IMR-90 (cell line): ENCODE results near the gene BCL7A. TPM values are rescaled to one million over a fixed set of nuclear protein-coding genes. Genes with fewer than 3 reads are reported as not detected.

Experiments
- ATAC-seq: fragments of 200-7000 bp; cut with Tn5 transposase; 2 replicates; pipeline ENCODE4 v1.9.1; 2020; ENCODE audit warnings: low read depth, mild to moderate bottlenecking, moderate library complexity
- BruUV-seq: library from RNA; stranded (reverse); fragments of 400-500 nt; replicated peaks from 2 replicates; lab custom pipeline; 2021; lab: Mats Ljungman, UMichigan
- CTCF ChIA-PET: fragments of 300-600 bp; formaldehyde crosslinking; extraction: SDS; loops from one replicate; lab custom pipeline; 2021; ENCODE audit warnings: antibody characterized with exemption; lab: Yijun Ruan, JAX
- POLR2A ChIA-PET: fragments of 300-600 bp; sonication (Branson Sonifier 250); formaldehyde crosslinking; loops from one replicate; lab custom pipeline; 2022; ENCODE audit warnings: antibody characterized with exemption; ENCODE audit not compliant: unreplicated experiment; lab: Charles Lee
- DNase-seq: peaks from one replicate; pipeline ENCODE4 v3.0.0; 2013
- H2AFZ ChIP-seq: replicated peaks from 2 replicates; pipeline ENCODE3; 2013; ENCODE audit warnings: low read length, mild to moderate bottlenecking; ENCODE audit not compliant: poor library complexity
- H2AK5ac ChIP-seq: 2 replicates; pipeline ENCODE4 v1.6.1; 2013; ENCODE audit warnings: low read depth, low read length, inconsistent platforms
- H2AK9ac ChIP-seq: replicated peaks from 2 replicates; pipeline ENCODE3; 2013; ENCODE audit warnings: mild to moderate bottlenecking, low read depth, low read length, moderate library complexity; ENCODE audit not compliant: poor library complexity
- H2BK120ac ChIP-seq: 2 replicates; pipeline ENCODE4 v1.6.1; 2013; ENCODE audit warnings: low read depth, low read length, inconsistent platforms
- H2BK15ac ChIP-seq: 3 replicates; pipeline ENCODE4 v1.6.1; 2013; ENCODE audit warnings: low read depth, low read length, inconsistent platforms
- H2BK20ac ChIP-seq: 2 replicates; pipeline ENCODE4 v1.6.1; 2013; ENCODE audit warnings: low read depth, mild to moderate bottlenecking, inconsistent platforms, low read length, moderate library complexity
- H2BK5ac ChIP-seq: 2 replicates; pipeline ENCODE4 v1.6.1; 2013; ENCODE audit warnings: mild to moderate bottlenecking, low read depth, low read length, inconsistent platforms; ENCODE audit not compliant: poor library complexity, severe bottlenecking
- H3K14ac ChIP-seq: replicated peaks from 2 replicates; pipeline ENCODE4 v1.6.1; 2013; ENCODE audit warnings: low read depth, low read length, inconsistent platforms
- H3K18ac ChIP-seq: 2 replicates; pipeline ENCODE4 v1.6.1; 2013; ENCODE audit warnings: low read depth, low read length, control low read depth
- H3K23ac ChIP-seq: 2 replicates; pipeline ENCODE4 v1.6.1; 2013; ENCODE audit warnings: low read depth, low read length, inconsistent platforms
- H3K27ac ChIP-seq: 2 replicates; pipeline ENCODE4 v1.5.1; 2013; ENCODE audit warnings: mild to moderate bottlenecking, control low read depth, low read length; ENCODE audit not compliant: insufficient read depth
- H3K27me3 ChIP-seq: 2 replicates; pipeline ENCODE4 v1.6.1; 2013; ENCODE audit warnings: low read length; ENCODE audit not compliant: control insufficient read depth, insufficient read depth
- H3K36me3 ChIP-seq: 2 replicates; pipeline ENCODE4 v1.6.1; 2013; ENCODE audit warnings: low read length, mixed read lengths; ENCODE audit not compliant: control insufficient read depth, insufficient read depth
- H3K4ac ChIP-seq: 2 replicates; pipeline ENCODE4 v1.6.1; 2013; ENCODE audit warnings: low read depth, low read length, inconsistent platforms
- H3K4me1 ChIP-seq: 2 replicates; pipeline ENCODE4 v1.6.1; 2013; ENCODE audit warnings: low read length, mixed read lengths; ENCODE audit not compliant: control insufficient read depth, insufficient read depth
- H3K4me2 ChIP-seq: 2 replicates; pipeline ENCODE4 v1.6.1; 2013; ENCODE audit warnings: low read depth, mild to moderate bottlenecking, control low read depth, low read length, moderate library complexity
- H3K4me3 ChIP-seq: 2 replicates; pipeline ENCODE4 v1.5.1; 2013; ENCODE audit warnings: low read depth, mild to moderate bottlenecking, control low read depth, low read length, moderate library complexity; ENCODE audit not compliant: insufficient read depth
- H3K56ac ChIP-seq: 2 replicates; pipeline ENCODE4 v1.6.1; 2013; ENCODE audit warnings: low read length, inconsistent platforms; ENCODE audit not compliant: insufficient read depth; ENCODE audit errors: extremely low read depth
- H3K79me1 ChIP-seq, 2 experiments: 2 replicates each; pipeline ENCODE4 v1.6.1; 2013; ENCODE audit warnings: low read length in 2 of 2, inconsistent platforms in 1 of 2, low read depth in 1 of 2
- H3K9ac ChIP-seq: 2 replicates; pipeline ENCODE4 v1.6.1; 2013; ENCODE audit warnings: low read depth, low read length, control low read depth
- H3K9me1 ChIP-seq: 2 replicates; pipeline ENCODE4 v1.6.1; 2013; ENCODE audit warnings: low read length, inconsistent platforms; ENCODE audit not compliant: insufficient read depth
- H3K9me3 ChIP-seq: 2 replicates; pipeline ENCODE4 v1.6.1; 2013; ENCODE audit warnings: low read length; ENCODE audit not compliant: control insufficient read depth, insufficient read depth
- H4K20me1 ChIP-seq: 2 replicates; pipeline ENCODE4 v1.6.1; 2013; ENCODE audit warnings: low read length, inconsistent platforms; ENCODE audit not compliant: insufficient read depth
- H4K5ac ChIP-seq: 2 replicates; pipeline ENCODE4 v1.6.1; 2013; ENCODE audit warnings: mild to moderate bottlenecking, low read depth, low read length, control low read depth
- H4K8ac ChIP-seq, 2 experiments: 2 replicates each; pipeline ENCODE4 v1.6.1; 2013; ENCODE audit warnings: low read depth in 2 of 2, low read length in 2 of 2, control low read depth in 1 of 2, inconsistent platforms in 1 of 2
- H4K91ac ChIP-seq: 2 replicates; pipeline ENCODE4 v1.6.1; 2013; ENCODE audit warnings: low read depth, low read length, inconsistent platforms; ENCODE audit not compliant: insufficient read depth
- BHLHE40 ChIP-seq: fragments of 150-350 bp; IDR thresholded peaks from 2 replicates; pipeline ENCODE4 v1.6.1; 2016; ENCODE audit warnings: mild to moderate bottlenecking, low read depth, low read length
- CEBPB ChIP-seq: IDR thresholded peaks from 2 replicates; pipeline ENCODE4 v1.6.1; 2012; ENCODE audit warnings: low read depth, low read length, improper control_type of control experiment
- CHD1 ChIP-seq: IDR thresholded peaks from 2 replicates; pipeline ENCODE4 v1.6.1; 2012; ENCODE audit warnings: low read depth, low read length, improper control_type of control experiment
- CTCF ChIP-seq: conservative IDR thresholded peaks from 2 replicates; pipeline ENCODE4 v1.5.1; 2012; ENCODE audit warnings: mild to moderate bottlenecking, low read depth, low read length, improper control_type of control experiment
- ELK1 ChIP-seq: fragments of 150-350 bp; IDR thresholded peaks from 2 replicates; pipeline ENCODE4 v1.6.1; 2016; ENCODE audit warnings: low read depth, mild to moderate bottlenecking, low read length, moderate library complexity, borderline replicate concordance
- FOS ChIP-seq: fragments of 150-350 bp; IDR thresholded peaks from 2 replicates; pipeline ENCODE4 v1.6.1; 2016; ENCODE audit warnings: low read depth, low read length
- MAFK ChIP-seq: IDR thresholded peaks from 2 replicates; pipeline ENCODE4 v1.6.1; 2012; ENCODE audit warnings: low read depth, low read length, improper control_type of control experiment
- MAZ ChIP-seq: IDR thresholded peaks from 2 replicates; pipeline ENCODE4 v1.6.1; 2012; ENCODE audit warnings: low read depth, mild to moderate bottlenecking, low read length, improper control_type of control experiment, moderate library complexity, borderline replicate concordance
- MXI1 ChIP-seq: IDR thresholded peaks from 2 replicates; pipeline ENCODE4 v1.6.1; 2012; ENCODE audit warnings: low read depth, mild to moderate bottlenecking, low read length, moderate library complexity, borderline replicate concordance
- NFE2L2 ChIP-seq: fragments of 150-350 bp; IDR thresholded peaks from 2 replicates; pipeline ENCODE4 v1.6.1; 2016; ENCODE audit warnings: low read depth, mild to moderate bottlenecking, low read length
- POLR2A ChIP-seq: IDR thresholded peaks from 2 replicates; pipeline ENCODE4 v1.6.1; 2012; ENCODE audit warnings: mild to moderate bottlenecking, low read depth, low read length
- RAD21 ChIP-seq: IDR thresholded peaks from 2 replicates; pipeline ENCODE4 v1.6.1; 2012; ENCODE audit warnings: low read length, improper control_type of control experiment
- RCOR1 ChIP-seq: IDR thresholded peaks from 2 replicates; pipeline ENCODE4 v1.6.1; 2012; ENCODE audit warnings: mild to moderate bottlenecking, low read length, improper control_type of control experiment; ENCODE audit not compliant: insufficient replicate concordance
- RFX5 ChIP-seq: IDR thresholded peaks from 2 replicates; pipeline ENCODE4 v1.8.0; 2012; ENCODE audit warnings: low read depth, mild to moderate bottlenecking, low read length, moderate library complexity
- SMC3 ChIP-seq: fragments of 150-350 bp; IDR thresholded peaks from 2 replicates; pipeline ENCODE4 v1.6.1; 2016; ENCODE audit warnings: low read depth, mild to moderate bottlenecking, antibody characterized with exemption, low read length, moderate library complexity
- USF2 ChIP-seq: fragments of 150-350 bp; IDR thresholded peaks from 2 replicates; pipeline ENCODE4 v1.6.1; 2017; ENCODE audit warnings: mild to moderate bottlenecking, antibody characterized with exemption, low read length, low read depth
- WGBS, 2 experiments: methylation state at CpG; one replicate each; pipeline versions ENCODE4 v1.1.5 to v1.1.7; 2013; ENCODE audit warnings: missing lambda C conversion rate in 2 of 2; ENCODE audit not compliant: insufficient read length in 1 of 2; ENCODE audit errors: extremely low coverage in 2 of 2; 5-methylcytosine and 5-hydroxymethylcytosine counted together
- dilution Hi-C: fragments of 300-500 bp; cut with HindIII; formaldehyde crosslinking; loops from one replicate; pipeline ENCODE4 v1.14.3; 2018; ENCODE audit warnings: low sequenced_read_pairs; ENCODE audit not compliant: unreplicated experiment
- in situ Hi-C: fragments of 300-500 bp; cut with MboI; formaldehyde crosslinking; loops from 3 replicates; pipeline ENCODE4 v1.14.3; 2019; ENCODE audit warnings: low sequenced_read_pairs, inconsistent platforms, mixed read lengths
- intact Hi-C: fragments of 100-400 bp; cut with micrococcal nuclease; formaldehyde crosslinking; loops from 2 replicates; pipeline ENCODE4 v1.10.0; 2022
- polyA plus RNA-seq, 3 experiments: library from polyadenylated mRNA; depleted of rRNA; stranded (reverse); fragments of >200 nt; gene quantifications; 2 replicates each; pipeline ENCODE4 v1.2.3, GENCODE V29; 2012; ENCODE audit warnings: low replicate concordance in 1 of 3
- total RNA-seq: library from RNA; depleted of rRNA; stranded (reverse); fragments of >200 nt; gene quantifications from 2 replicates; pipeline ENCODE4 v1.2.3, GENCODE V29; 2012

Gene BCL7A
- total and polyA plus RNA-seq, 2 of the 4 experiments (the other 2 are of a cell fraction), result 5.6 to 7.9 TPM

GRCh38 chr12:122028905-122029560 lies 7.3 kb downstream of the BCL7A start:
- Histone ChIP-seq H3K4me3 (no peak overlapping the region), H2BK15ac (no peak overlapping the region), H3K18ac (no peak overlapping the region), H3K79me1 (peaks cover 29 to 68% of the 10 kb centered on the region in 2 experiments), H3K27me3 (no peaks in the 10 kb centered on the region), H3K56ac (no peak overlapping the region), H2AFZ (no peak overlapping the region), H2AK9ac (no peak overlapping the region), H4K20me1 (peaks cover 17% of the 10 kb centered on the region), H3K14ac (no peak overlapping the region), H3K9me1 (peaks cover 3% of the 10 kb centered on the region), H4K8ac (no peak overlapping the region), H3K9ac (no peak overlapping the region), H4K91ac (no peak overlapping the region), H3K4me2 (no peak overlapping the region), H2BK120ac (no peak overlapping the region), H3K23ac (no peak overlapping the region), H3K36me3 (no peaks in the 10 kb centered on the region), H3K4me1 (peaks cover 4% of the 10 kb centered on the region), H2BK5ac (no peak overlapping the region), H3K9me3 (no peaks in the 10 kb centered on the region), H3K4ac (no peak overlapping the region), H4K5ac (no peak overlapping the region), H2AK5ac (no peak overlapping the region), H3K27ac (no peak overlapping the region), H2BK20ac (no peak overlapping the region)
- no peak for DNase-seq
- intact Hi-C loops (no loop called here), in situ Hi-C loops (no loop called here), dilution Hi-C loops (no loop called here)
- WGBS, 2 experiments, result 91% methylated on average over 18 of the region's 23 CpGs; no CpG with 5 or more reads in 1 of the 2 experiments
- ChIA-PET POLR2A (no interaction called here), CTCF (no interaction called here)
- BruUV-seq, result no TSS peak
- no peak for ATAC-seq
- TF ChIP-seq NFE2L2 (no peak), MAFK (no peak), SMC3 (no peak), ELK1 (no peak), CTCF (no peak), BHLHE40 (no peak), MXI1 (no peak), USF2 (no peak), CEBPB (no peak), RCOR1 (no peak), RAD21 (no peak), POLR2A (no peak), RFX5 (no peak), CHD1 (no peak), MAZ (no peak), FOS (no peak)
